Body of pancreas (tissue), 4 donors: ENCODE measurements around the gene EDN2.

ENCODE experiments used
- CTCF ChIP-seq, 7 experiments: fragments of 450-650 bp in 4 of 7; fragments of 200-600 bp in 3 of 7; sonication (generic) in 3 of 7; IDR thresholded peaks; one replicate each; pipeline ENCODE4 v1.5.1; 2016 to 2019; ENCODE audit warnings: antibody characterized with exemption in 7 of 7
- POLR2A ChIP-seq, 3 donors: fragments of 450-650 bp; IDR thresholded peaks; one replicate each; pipeline ENCODE4 v1.6.1; 2016; ENCODE audit warnings: antibody characterized with exemption in 3 of 3, mild to moderate bottlenecking in 2 of 3

- TF ChIP-seq CTCF (IDR thresholded peaks at IDR 0.05) = no peak
- TF ChIP-seq POLR2A (IDR thresholded peaks at IDR 0.05) = no peak
Measured at GRCh38 chr1:41456847-41457540, 27.5 kb downstream of the EDN2 start.
